ENCODE results near the gene PDLIM5.
A peak's percentile ranks its signal among the peaks of the same experiment; 100 is the strongest.

The PDLIM5 gene

GRCh38 chr4:94428884-94429283, 22.9 kb upstream of the PDLIM5 start:
- no peak for DNase-seq

- no peak for DNase-seq
Measured at GRCh38 chr4:94430406-94430805, 21.3 kb upstream of the PDLIM5 start.

GRCh38 chr4:94431388-94431787, 20.4 kb upstream of the PDLIM5 start:
- no peak for DNase-seq

GRCh38 chr4:94434505-94434904, 17.2 kb upstream of the PDLIM5 start:
- no peak for DNase-seq

- DNase-seq, result no peak
Measured at GRCh38 chr4:94435874-94436273, 15.9 kb upstream of the PDLIM5 start.

GRCh38 chr4:94436512-94436911, 15.2 kb upstream of the PDLIM5 start:
- DNase-seq, result no peak

GRCh38 chr4:94439606-94440005, 12.1 kb upstream of the PDLIM5 start:
- no peak for DNase-seq

GRCh38 chr4:94441838-94442237, 9.9 kb upstream of the PDLIM5 start:
- no peak for DNase-seq

GRCh38 chr4:94442251-94442650, 9.5 kb upstream of the PDLIM5 start:
- no peak for DNase-seq

GRCh38 chr4:94446386-94446785, 5.4 kb upstream of the PDLIM5 start:
- no peak for DNase-seq

- no peak for DNase-seq
Measured at GRCh38 chr4:94447754-94448411, 3.9 kb upstream of the PDLIM5 start.

- no peak for DNase-seq
Measured at GRCh38 chr4:94448815-94449375, 2.8 kb upstream of the PDLIM5 start.

- no peak for DNase-seq
Measured at GRCh38 chr4:94451051-94451694, 569 bp upstream of the PDLIM5 start.

- peak in 1 of 4 experiments; percentile 1 for DNase-seq
Measured at GRCh38 chr4:94452476-94453371, 982 bp downstream of the PDLIM5 start.

- DNase-seq, result no peak
Measured at GRCh38 chr4:94453391-94453963, 1.7 kb downstream of the PDLIM5 start.

GRCh38 chr4:94454405-94454804, 2.7 kb downstream of the PDLIM5 start:
- DNase-seq, result no peak

- DNase-seq, result no peak
Measured at GRCh38 chr4:94455081-94455480, 3.3 kb downstream of the PDLIM5 start.

GRCh38 chr4:94457692-94458106, 6.0 kb downstream of the PDLIM5 start:
- DNase-seq, result no peak

GRCh38 chr4:94458682-94459081, 6.9 kb downstream of the PDLIM5 start:
- DNase-seq, result no peak

GRCh38 chr4:94459462-94460161, 7.9 kb downstream of the PDLIM5 start:
- no peak for DNase-seq

GRCh38 chr4:94461506-94461905, 9.8 kb downstream of the PDLIM5 start:
- no peak for DNase-seq

GRCh38 chr4:94462572-94462971, 10.8 kb downstream of the PDLIM5 start:
- DNase-seq, result no peak
